Stimulated activated CD4-positive, alpha-beta T cell treated with anti-CD3 and anti-CD28 coated beads, Interleukin-4, amount 100 ng/mL, for 4 hours (primary cell): ENCODE data around the gene CHSY1.
A peak's percentile ranks its signal among the peaks of the same experiment; 100 is the strongest.
"Not testable (repeated sequence)": the region's sequence is repeated elsewhere in the genome, so short reads cannot be mapped to it uniquely, and the experiment has no call there.

ENCODE experiments used
- DNase-seq, 2 experiments: peaks; one replicate each; pipeline ENCODE4 v3.0.0-alpha.2; 2020

Gene CHSY1

GRCh38 chr15:101244036-101244781, 7.6 kb downstream of the CHSY1 start:
- no peak for DNase-seq

GRCh38 chr15:101243420-101243819, 8.4 kb downstream of the CHSY1 start:
- DNase-seq, result no peak

DNA sequence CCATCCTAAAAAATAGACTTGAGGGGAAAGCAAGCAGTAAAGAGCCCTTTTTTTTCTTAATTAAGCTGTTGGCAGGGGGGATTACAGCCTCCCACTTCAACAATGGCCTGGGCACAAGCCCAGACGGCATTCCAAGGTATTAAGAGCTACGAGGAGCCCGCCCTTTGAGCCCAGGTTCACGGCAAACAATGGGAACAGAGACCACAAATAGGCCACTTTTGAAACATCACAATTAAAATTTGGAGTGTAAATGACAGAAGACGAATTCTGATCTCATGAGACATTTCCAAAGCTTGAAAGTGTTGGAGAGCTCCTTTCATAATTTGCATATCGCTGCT, 8.9 kb downstream of the CHSY1 start:
- no peak for DNase-seq

DNA sequence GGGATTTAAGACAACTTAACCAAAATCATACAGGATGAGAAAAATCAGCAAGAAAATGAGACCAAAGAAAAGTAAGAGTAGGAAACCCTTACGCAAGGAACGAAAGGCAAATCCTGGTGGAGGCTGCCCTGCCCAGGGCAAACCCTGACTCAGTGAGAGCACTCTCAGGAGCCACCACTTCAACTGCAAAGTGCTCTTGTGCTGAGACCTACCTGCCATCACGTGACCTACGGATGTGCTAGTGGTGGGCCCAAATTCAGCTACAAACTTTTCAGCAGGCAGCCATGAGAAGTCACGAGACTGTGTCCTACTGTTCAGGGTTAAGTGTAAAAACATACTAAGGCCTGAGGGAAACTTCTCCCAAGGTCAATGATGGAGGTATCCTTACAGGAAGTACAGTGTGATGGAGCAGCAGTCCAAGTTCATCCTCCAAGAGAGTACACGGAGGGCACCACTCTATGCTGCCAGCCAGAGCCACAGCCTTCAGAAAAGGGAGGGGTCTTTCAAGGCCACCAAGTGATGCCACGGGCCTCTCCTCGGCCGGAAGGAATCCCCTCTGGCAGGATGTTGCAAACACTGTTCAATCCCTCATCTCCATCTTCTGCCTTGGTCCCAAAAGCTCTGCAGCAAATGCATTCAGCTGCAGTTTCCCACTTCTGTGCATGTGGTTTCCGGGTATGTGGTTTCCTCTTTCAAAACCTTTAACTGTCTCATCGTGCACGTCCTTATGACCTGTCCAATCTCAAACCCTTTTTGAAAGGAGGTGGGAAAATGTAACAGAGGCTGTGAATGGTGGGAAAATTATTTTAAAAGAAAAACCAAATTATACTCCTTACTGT, 9.5 kb downstream of the CHSY1 start:
- DNase-seq, result peak in 1 of 2 experiments; percentile 36

GRCh38 chr15:101240358-101240757, 11.5 kb downstream of the CHSY1 start:
- no peak for DNase-seq

GRCh38 chr15:101239724-101240136, 12.1 kb downstream of the CHSY1 start:
- no peak for DNase-seq

DNA sequence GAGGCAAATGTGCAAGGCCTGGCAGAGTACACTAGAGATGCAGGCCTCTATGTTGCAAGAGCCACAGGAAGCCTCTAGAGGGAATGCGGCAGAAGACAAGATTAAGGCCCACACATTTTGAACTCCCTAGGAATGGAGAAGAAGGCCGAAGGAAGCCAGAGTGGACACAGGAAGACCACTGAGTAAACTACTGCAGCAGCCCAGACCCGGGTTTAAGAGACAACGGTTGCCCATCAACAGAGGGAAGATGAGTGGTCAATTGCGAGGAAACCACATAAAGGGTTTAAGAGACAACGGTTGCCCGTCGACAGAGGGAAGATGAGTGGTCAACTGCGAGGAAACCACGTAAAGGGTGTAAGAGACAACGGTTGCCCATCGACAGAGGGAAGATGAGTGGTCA, 14.6 kb downstream of the CHSY1 start:
- DNase-seq, result no peak

GRCh38 chr15:101233651-101234280, 18.1 kb downstream of the CHSY1 start:
- no peak for DNase-seq

DNA sequence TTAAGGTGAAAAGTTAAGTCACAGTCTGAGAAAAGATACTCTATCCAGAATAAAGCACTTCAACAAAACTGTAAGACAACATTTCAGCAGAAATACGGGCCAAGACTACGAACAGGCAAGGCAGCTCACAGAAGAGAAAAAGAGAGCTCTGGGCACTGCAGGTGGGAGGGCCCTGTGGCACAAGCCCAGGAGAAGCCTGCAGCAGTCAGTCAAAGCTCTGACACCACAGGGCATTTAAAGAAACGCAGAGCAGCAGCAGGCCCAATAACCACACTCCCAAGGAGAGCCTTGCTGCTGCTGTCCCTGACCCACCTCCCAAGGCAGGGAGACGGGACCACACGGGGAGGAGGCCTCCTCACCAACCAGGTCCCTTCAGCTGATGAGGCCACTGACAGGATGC, 19.2 kb downstream of the CHSY1 start:
- DNase-seq, result no peak

GRCh38 chr15:101228313-101228712, 23.5 kb downstream of the CHSY1 start:
- DNase-seq, result no peak

- no peak for DNase-seq
Measured at GRCh38 chr15:101225658-101226057, 26.2 kb downstream of the CHSY1 start.

GRCh38 chr15:101221902-101222301, 29.9 kb downstream of the CHSY1 start:
- DNase-seq, result no peak

- no peak for DNase-seq
Measured at GRCh38 chr15:101220060-101220459, 31.8 kb downstream of the CHSY1 start.

- no peak for DNase-seq
Measured at GRCh38 chr15:101219441-101219840, 32.4 kb downstream of the CHSY1 start.

DNA sequence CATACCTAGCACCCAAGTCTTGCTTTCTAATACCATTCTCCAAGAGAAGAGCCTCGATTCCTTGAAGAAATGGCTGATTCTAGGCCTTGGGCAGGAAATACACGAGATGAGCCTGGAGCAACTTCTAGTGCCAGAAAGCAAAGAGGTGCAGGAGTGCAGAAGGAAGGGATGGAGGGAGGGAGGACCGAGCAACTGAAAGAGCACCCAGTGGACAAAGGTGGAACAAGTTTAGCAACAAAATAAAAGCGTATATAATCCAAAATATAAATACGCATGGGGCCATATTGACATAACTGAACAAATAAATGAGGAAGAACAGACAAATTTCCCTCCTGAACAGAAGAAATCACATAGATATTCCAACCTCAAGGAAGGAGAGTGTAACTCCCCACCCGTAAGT, 34.4 kb downstream of the CHSY1 start:
- DNase-seq, result no peak

DNA sequence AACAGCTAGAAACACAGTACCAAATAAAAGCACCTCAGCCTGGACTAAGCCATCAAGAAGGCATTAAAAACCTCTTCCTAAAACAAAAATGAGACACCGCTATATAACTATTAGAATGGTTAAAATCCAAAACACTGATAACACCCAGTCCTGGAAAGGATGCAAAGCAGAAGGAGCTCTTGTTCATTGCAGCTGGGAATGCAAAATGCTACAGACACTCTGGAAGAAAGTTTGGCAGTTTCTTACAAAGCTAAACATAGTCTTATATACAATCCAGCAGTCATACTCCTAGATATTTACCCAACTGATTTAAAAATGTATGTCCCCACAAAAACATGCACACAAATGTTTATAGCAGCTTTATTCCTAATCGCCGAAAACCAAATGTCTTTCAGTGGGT, 35.7 kb downstream of the CHSY1 start:
- DNase-seq, result no peak

GRCh38 chr15:101215681-101216080, 36.2 kb downstream of the CHSY1 start:
- DNase-seq, result no peak

GRCh38 chr15:101214435-101215097, 37.3 kb downstream of the CHSY1 start:
- not testable (repeated sequence) for DNase-seq

DNA sequence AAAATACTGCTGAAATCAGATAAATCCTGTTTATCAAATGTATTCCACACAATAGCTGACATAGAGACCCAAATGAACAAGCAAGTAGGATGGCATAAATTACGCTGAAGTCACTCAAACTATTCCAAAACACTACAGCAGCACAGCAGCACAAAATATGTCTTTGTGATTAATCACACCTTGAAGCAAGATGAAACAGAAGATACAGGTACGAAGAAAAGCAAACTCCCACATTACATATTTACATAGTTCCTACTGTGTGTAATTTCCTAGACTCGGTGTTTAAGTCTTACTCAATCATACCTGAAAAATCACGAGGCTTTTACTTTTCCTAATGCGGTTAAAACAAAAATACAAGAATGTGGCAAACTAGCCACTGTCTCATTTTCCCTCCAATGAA, 38.3 kb downstream of the CHSY1 start:
- DNase-seq, result no peak

GRCh38 chr15:101213147-101213546, 38.7 kb downstream of the CHSY1 start:
- DNase-seq, result no peak

DNA sequence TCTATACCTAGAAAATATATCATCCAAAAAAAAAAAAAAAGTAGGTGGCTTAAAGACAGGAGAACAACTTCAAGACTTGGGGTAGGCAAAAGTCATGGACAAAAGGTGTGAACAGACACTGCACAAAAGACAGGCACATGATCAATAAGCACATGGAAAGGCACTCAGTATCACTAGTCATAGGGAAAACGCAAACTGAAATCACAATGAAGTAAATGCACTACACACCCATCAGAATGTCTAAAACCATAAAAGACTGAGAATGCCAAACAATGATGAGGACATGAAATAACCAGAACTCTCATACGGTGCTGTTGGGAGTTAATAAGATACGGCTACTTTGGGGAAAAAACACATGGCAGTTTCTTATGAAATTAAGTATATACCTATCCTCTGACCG, 40.0 kb downstream of the CHSY1 start:
- no peak for DNase-seq

- DNase-seq, result no peak
Measured at GRCh38 chr15:101210466-101210865, 41.4 kb downstream of the CHSY1 start.

DNA sequence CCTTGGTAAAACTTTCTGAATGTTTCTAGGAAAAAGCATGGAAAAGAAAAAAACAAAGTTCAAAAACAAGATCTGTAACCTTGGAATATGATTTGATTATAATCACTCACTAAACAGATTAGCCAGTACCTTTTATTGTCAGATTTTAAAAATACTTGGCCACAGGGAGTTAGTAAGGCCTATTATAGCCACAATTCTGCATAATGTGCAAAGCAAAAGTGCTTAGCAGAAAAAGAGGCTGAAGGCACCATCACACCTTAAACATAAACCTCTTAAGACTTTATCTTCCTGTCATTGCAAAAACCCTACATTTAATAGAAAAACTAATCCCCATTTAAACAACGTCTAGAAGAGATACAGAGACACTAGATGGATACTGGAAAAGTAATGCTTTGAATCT, 41.8 kb downstream of the CHSY1 start:
- no peak for DNase-seq
